Measurements from ENCODE around the gene MIGA2. TPM values are rescaled to one million over a fixed set of nuclear protein-coding genes. Genes with fewer than 3 reads are reported as not detected.

The MIGA2 gene
- total RNA-seq, 4 donors from 2014 or later = 27.5 to 49.3 (median 29.8) TPM

DNA sequence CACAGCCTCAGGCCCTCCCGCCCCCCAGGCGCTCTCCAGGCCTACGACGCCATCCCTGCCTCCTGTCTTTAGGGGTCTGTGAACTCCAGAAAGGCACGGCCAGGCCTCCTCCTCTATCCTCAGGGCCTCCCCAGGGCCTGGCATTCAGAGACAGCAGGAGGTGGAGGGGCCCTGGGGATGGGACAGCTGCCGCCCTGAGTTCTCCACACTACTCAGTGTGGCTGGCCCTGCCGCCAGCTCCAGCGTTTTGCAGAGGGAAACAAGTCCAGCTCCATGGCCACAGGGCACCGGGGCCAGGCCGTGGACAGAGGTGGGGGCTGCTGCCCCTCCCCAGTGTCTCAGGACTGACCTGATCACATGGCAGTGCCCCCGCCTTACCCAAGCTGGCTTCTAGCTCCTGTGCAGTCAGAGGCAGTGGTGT lies 24.7 kb upstream of the MIGA2 start:
- DNase-seq = no peak
- peaks cover 37 to 98% (median 55%) of the 10 kb centered on the region in 3 donors for H3K36me3 ChIP-seq
- no peak for TF ChIP-seq POLR2A (IDR thresholded peaks at IDR 0.05)
- TF ChIP-seq, protein P1, sequence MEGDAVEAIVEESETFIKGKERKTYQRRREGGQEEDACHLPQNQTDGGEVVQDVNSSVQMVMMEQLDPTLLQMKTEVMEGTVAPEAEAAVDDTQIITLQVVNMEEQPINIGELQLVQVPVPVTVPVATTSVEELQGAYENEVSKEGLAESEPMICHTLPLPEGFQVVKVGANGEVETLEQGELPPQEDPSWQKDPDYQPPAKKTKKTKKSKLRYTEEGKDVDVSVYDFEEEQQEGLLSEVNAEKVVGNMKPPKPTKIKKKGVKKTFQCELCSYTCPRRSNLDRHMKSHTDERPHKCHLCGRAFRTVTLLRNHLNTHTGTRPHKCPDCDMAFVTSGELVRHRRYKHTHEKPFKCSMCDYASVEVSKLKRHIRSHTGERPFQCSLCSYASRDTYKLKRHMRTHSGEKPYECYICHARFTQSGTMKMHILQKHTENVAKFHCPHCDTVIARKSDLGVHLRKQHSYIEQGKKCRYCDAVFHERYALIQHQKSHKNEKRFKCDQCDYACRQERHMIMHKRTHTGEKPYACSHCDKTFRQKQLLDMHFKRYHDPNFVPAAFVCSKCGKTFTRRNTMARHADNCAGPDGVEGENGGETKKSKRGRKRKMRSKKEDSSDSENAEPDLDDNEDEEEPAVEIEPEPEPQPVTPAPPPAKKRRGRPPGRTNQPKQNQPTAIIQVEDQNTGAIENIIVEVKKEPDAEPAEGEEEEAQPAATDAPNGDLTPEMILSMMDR (IDR thresholded peaks at IDR 0.05) = no peak
- no peaks in the 10 kb centered on the region for H3K27me3 ChIP-seq
- intact Hi-C loops (cut with DNase I) = no loop called here
- no peak overlapping the region for H3K4me3 ChIP-seq
- no peaks in the 10 kb centered on the region for H3K9me3 ChIP-seq
- no peak overlapping the region for H3K27ac ChIP-seq
- H3K4me1 ChIP-seq = peaks cover 0 to 16% (median 5%) of the 10 kb centered on the region in 3 donors
- WGBS, 2 donors = no CpG with 5 or more reads among the region's 11 CpGs

DNA sequence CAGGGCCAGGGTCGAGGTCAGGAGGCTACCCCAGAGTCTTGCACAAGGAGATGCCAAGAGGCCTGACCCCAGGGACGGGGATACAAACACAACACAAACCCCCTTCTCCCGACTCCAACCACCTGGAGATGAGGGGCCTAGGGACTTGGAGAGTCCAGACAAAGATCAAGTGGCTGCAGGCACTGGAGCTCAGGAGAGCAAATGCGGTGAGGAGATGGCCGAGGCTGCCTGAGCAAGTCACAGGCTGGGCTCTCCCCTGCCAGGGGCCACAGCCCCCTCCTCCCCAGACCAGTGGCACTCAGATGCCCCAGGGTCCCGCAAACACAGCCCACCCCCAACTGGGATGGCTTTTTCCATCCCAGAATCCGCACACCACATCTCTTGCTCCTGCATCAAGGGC lies 24.1 kb upstream of the MIGA2 start:
- TF ChIP-seq POLR2A (IDR thresholded peaks at IDR 0.05) = no peak
- TF ChIP-seq, protein P1 (IDR thresholded peaks at IDR 0.05) = no peak
- Histone ChIP-seq H3K27me3 (no peaks in the 10 kb centered on the region), H3K9me3 (no peaks in the 10 kb centered on the region), H3K27ac (no peak overlapping the region), H3K36me3 (peaks cover 37 to 98% (median 51%) of the 10 kb centered on the region in 3 donors), H3K4me3 (no peak overlapping the region), H3K4me1 (peaks cover 0 to 10% (median 0%) of the 10 kb centered on the region in 3 donors)
- WGBS, 2 donors = 40 to 85% methylated on average over 1 to 6 of the region's 7 CpGs
- intact Hi-C loops (cut with DNase I) = no loop called here
- DNase-seq = no peak

DNA sequence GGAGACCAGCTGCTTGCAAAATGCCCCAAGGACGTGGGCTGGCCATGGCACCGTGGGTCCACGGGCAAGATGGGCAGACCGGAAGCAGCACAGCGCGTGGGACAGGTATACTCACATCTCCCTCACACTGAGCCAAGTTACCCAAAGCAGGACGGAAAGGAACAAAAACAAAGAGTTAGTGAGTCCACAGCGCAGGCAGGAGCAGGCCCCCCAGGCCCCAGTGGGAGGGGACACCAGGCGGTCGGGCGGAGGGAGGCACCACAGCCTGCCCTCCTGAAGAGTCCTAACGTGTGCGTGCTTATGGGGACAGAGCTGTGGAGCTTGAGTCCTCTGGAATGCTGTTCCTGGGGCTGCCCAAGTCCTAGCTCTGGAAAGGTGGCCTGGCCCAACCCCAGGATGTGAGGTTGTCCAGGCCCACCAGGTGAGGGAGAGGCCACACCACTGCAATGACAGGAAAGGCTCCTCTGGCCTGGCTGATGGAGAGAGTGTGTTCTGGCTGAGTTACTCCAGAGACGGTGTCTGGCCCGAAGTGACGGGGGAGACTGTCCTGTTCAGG lies 23.5 kb upstream of the MIGA2 start:
- Histone ChIP-seq H3K4me3 (no peak overlapping the region), H3K27me3 (no peaks in the 10 kb centered on the region), H3K4me1 (peaks cover 0 to 4% (median 0%) of the 10 kb centered on the region in 3 donors), H3K27ac (no peak overlapping the region), H3K9me3 (no peaks in the 10 kb centered on the region), H3K36me3 (peaks cover 37 to 98% (median 47%) of the 10 kb centered on the region in 3 donors)
- intact Hi-C loops (cut with DNase I) = no loop called here
- TF ChIP-seq POLR2A (IDR thresholded peaks at IDR 0.05) = no peak
- TF ChIP-seq, protein P1 (IDR thresholded peaks at IDR 0.05) = no peak
- no peak for DNase-seq
- 91 to 95% methylated on average over 8 to 16 of the region's 16 CpGs for WGBS, 2 donors

DNA sequence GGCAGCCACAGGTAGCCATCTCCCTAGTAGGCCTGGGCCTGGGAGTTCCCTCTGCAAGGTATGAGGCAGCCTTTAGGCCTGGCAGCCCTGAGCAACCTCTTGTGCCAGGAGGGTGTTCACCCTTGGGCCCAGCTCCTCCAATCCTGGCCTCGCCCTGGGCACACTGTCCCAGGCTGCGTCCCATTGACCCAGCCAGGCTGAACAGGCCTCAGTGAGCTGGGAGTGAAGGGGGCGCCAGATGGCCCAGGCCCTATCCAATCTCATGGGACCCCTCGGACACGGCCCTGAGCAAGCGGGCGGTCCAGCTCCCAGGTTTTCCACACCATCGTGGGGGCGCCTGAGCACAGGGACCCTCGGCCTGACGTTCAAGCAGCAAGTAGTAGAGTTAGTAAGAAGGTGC lies 22.8 kb upstream of the MIGA2 start:
- peaks cover 34 to 98% (median 44%) of the 10 kb centered on the region in 3 donors for H3K36me3 ChIP-seq
- intact Hi-C loops (cut with DNase I) = no loop called here
- no peak for DNase-seq
- no peak overlapping the region for H3K4me3 ChIP-seq
- H3K4me1 ChIP-seq = no peaks in the 10 kb centered on the region
- no peak for TF ChIP-seq POLR2A (IDR thresholded peaks at IDR 0.05)
- TF ChIP-seq, protein P1 (IDR thresholded peaks at IDR 0.05) = no peak
- H3K27ac ChIP-seq = no peak overlapping the region
- H3K9me3 ChIP-seq = no peaks in the 10 kb centered on the region
- H3K27me3 ChIP-seq = no peaks in the 10 kb centered on the region
- WGBS, 2 donors = 91% methylated on average over 4 of the region's 11 CpGs; no CpG with 5 or more reads in 1 of the 2 donors

DNA sequence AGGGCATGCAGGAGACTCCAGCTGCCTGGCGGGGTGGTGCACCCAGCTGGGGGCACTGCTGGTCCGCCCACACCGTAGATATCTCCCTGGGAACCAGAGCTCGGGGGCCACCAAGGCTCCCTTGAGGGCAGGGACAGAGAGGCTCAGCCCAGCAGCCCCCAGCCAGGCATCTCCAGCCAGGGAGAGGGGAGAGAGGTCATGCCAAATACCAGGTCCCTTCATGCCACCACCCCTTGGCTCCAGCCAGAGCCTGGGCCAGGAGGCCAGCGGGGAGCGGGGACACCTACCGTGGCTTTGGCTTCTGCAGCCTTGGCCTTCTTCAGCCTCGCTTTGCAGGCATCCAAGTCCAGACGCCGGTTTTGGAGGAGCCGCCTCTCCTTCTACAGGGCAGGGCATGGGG lies 22.3 kb upstream of the MIGA2 start:
- Histone ChIP-seq H3K4me1 (no peaks in the 10 kb centered on the region), H3K27ac (no peak overlapping the region), H3K4me3 (no peak overlapping the region), H3K36me3 (peaks cover 29 to 98% (median 44%) of the 10 kb centered on the region in 3 donors), H3K27me3 (no peaks in the 10 kb centered on the region), H3K9me3 (no peaks in the 10 kb centered on the region)
- TF ChIP-seq, protein P1 (IDR thresholded peaks at IDR 0.05) = no peak
- no peak for TF ChIP-seq POLR2A (IDR thresholded peaks at IDR 0.05)
- no peak for DNase-seq
- intact Hi-C loops (cut with DNase I) = no loop called here
- no CpG with 5 or more reads among the region's 11 CpGs for WGBS, 2 donors

Data from esophagus squamous epithelium (tissue), 5 donors.